SU-DHL-6 (cell line): ENCODE data around the gene CDNF.
A peak's percentile ranks its signal among the peaks of the same experiment; 100 is the strongest.

Experiments used
- H2AFZ ChIP-seq: fragments of 200-600 bp; sonication (generic); 2 replicates; pipeline ENCODE4 v1.6.1; 2014; ENCODE audit warnings: low read depth, mild to moderate bottlenecking, moderate library complexity, mixed read lengths, antibody characterized with exemption, low read length; ENCODE audit not compliant: severe bottlenecking
- H3F3A ChIP-seq: fragments of 200-600 bp; shearing (Covaris generic); 2 replicates; pipeline ENCODE4 v1.6.0; 2016; ENCODE audit warnings: antibody characterized with exemption, mild to moderate bottlenecking; ENCODE audit not compliant: insufficient read depth
- H3K27ac ChIP-seq: fragments of 200-600 bp; sonication (generic); 2 replicates; pipeline ENCODE4 v1.5.1; 2016; ENCODE audit warnings: low read depth, mild to moderate bottlenecking, low read length, moderate library complexity, mixed read lengths
- H3K27me3 ChIP-seq: fragments of 200-600 bp; sonication (generic), shearing (Covaris generic); 2 replicates; pipeline ENCODE4 v1.6.0; 2014; ENCODE audit warnings: mild to moderate bottlenecking, low read length
- H3K36me3 ChIP-seq: fragments of 200-600 bp; sonication (generic); 2 replicates; pipeline ENCODE4 v1.6.1; 2014; ENCODE audit warnings: mild to moderate bottlenecking, low read length, mixed read lengths
- H3K4me2 ChIP-seq: fragments of 300-600, 200-600 bp; shearing (Covaris generic), sonication (generic); 2 replicates; pipeline ENCODE4 v1.6.0; 2014; ENCODE audit warnings: low read length, low read depth, mild to moderate bottlenecking; ENCODE audit not compliant: poor library complexity, severe bottlenecking
- H3K4me3 ChIP-seq: fragments of 200-600 bp; sonication (generic); 2 replicates; pipeline ENCODE4 v1.5.1; 2014; ENCODE audit warnings: antibody characterized with exemption, low read length, mild to moderate bottlenecking, mixed read lengths; ENCODE audit not compliant: insufficient read depth, poor library complexity, severe bottlenecking
- H3K79me2 ChIP-seq: fragments of 200-600 bp; sonication (generic); 2 replicates; pipeline ENCODE4 v1.6.1; 2014; ENCODE audit warnings: mild to moderate bottlenecking, low read length, moderate library complexity; ENCODE audit not compliant: insufficient read depth
- H3K9ac ChIP-seq: fragments of 200-600 bp; sonication (generic); 2 replicates; pipeline ENCODE4 v1.7.0; 2014; ENCODE audit warnings: mild to moderate bottlenecking, low read length
- H3K9me2 ChIP-seq: fragments of 200-600 bp; sonication (generic); replicated peaks from 2 replicates; pipeline ENCODE4 v1.6.1; 2014; ENCODE audit warnings: low read length; ENCODE audit not compliant: insufficient read depth
- H3K9me3 ChIP-seq: fragments of 200-600 bp; sonication (generic); 2 replicates; pipeline ENCODE4 v1.6.1; 2014; ENCODE audit warnings: low read length, mixed read lengths; ENCODE audit not compliant: insufficient read depth
- H4K20me1 ChIP-seq: fragments of 200-600 bp; sonication (generic); 2 replicates; pipeline ENCODE4 v1.6.1; 2014; ENCODE audit warnings: low read depth, mild to moderate bottlenecking, antibody characterized with exemption, low read length, moderate library complexity, mixed read lengths
- EZH2phosphoT487 ChIP-seq: fragments of 200-600 bp; sonication (generic), shearing (Covaris generic); conservative IDR thresholded peaks from 2 replicates; pipeline ENCODE4 v1.6.1; 2018; ENCODE audit warnings: mild to moderate bottlenecking, antibody characterized with exemption, low read length, moderate library complexity, mixed read lengths
- TF ChIP-seq, protein P1 (sequence below): fragments of 200-600 bp; sonication (generic); IDR thresholded peaks from one replicate; pipeline ENCODE4 v1.5.1; 2017; ENCODE audit warnings: antibody characterized with exemption, mild to moderate bottlenecking, low read length, moderate library complexity; ENCODE audit not compliant: insufficient read depth, poor library complexity, severe bottlenecking

CDNF gene

DNA sequence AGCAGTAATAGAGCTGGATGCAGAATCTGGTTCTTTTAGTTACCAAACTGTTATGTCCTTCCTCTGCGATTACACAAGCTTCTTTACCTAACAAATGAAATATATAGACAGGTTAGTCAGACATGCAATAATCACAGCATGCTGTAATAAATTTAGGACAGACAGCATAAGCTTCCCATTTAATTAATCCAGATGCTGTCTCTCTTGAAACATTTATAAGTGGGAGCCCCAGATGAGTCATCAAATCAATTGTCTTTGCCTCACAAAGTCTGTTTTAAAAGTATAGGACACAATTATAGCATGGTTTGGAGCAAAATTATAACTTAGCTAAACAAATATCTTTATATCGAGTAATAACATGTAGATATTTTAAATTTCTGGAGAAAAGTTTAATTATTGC, 1.6 kb downstream of the CDNF start:
- H3K9me3 ChIP-seq = no peaks in the 10 kb centered on the region
- H3K9ac ChIP-seq = no peak overlapping the region
- no peaks in the 10 kb centered on the region for H3F3A ChIP-seq
- TF ChIP-seq, protein P1, sequence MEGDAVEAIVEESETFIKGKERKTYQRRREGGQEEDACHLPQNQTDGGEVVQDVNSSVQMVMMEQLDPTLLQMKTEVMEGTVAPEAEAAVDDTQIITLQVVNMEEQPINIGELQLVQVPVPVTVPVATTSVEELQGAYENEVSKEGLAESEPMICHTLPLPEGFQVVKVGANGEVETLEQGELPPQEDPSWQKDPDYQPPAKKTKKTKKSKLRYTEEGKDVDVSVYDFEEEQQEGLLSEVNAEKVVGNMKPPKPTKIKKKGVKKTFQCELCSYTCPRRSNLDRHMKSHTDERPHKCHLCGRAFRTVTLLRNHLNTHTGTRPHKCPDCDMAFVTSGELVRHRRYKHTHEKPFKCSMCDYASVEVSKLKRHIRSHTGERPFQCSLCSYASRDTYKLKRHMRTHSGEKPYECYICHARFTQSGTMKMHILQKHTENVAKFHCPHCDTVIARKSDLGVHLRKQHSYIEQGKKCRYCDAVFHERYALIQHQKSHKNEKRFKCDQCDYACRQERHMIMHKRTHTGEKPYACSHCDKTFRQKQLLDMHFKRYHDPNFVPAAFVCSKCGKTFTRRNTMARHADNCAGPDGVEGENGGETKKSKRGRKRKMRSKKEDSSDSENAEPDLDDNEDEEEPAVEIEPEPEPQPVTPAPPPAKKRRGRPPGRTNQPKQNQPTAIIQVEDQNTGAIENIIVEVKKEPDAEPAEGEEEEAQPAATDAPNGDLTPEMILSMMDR = no peak
- TF ChIP-seq EZH2phosphoT487 = no peak
- H3K4me2 ChIP-seq = no peak overlapping the region
- H3K9me2 ChIP-seq = no peaks in the 10 kb centered on the region
- no peak overlapping the region for H2AFZ ChIP-seq
- H3K4me3 ChIP-seq = no peak overlapping the region
- peaks cover 2% of the 10 kb centered on the region; the same call in 1 of the 2 replicates for H4K20me1 ChIP-seq
- no peaks in the 10 kb centered on the region for H3K27me3 ChIP-seq
- H3K79me2 ChIP-seq = peaks cover 28% of the 10 kb centered on the region
- H3K27ac ChIP-seq = no peak overlapping the region
- H3K36me3 ChIP-seq = peaks cover 12% of the 10 kb centered on the region

DNA sequence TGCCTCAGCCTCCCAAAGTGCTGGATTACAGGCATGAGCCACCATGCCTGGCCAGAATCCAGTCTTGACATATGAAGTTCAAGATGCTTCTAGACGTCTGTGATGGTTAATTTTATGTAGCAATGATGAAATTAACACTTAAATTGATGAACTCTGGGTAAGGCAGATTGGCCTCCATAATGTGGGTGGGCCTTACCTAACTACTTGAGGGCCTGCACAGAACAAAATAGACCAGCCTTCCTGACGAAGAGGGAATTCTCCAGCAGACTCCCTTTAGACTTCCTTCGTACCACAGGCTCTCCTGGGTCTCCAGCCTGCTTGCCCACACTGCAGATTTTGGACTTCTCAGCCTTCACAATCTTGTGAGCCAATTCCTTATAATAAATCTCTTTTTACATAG, 4.7 kb downstream of the CDNF start:
- H3K79me2 ChIP-seq = no peaks in the 10 kb centered on the region
- no peaks in the 10 kb centered on the region for H3K36me3 ChIP-seq
- H3K9me3 ChIP-seq = no peaks in the 10 kb centered on the region
- no peak for TF ChIP-seq EZH2phosphoT487
- TF ChIP-seq, protein P1 = no peak
- H3K4me2 ChIP-seq = no peak overlapping the region
- H3K27ac ChIP-seq = no peak overlapping the region
- H3K9ac ChIP-seq = no peak overlapping the region
- no peaks in the 10 kb centered on the region for H4K20me1 ChIP-seq
- no peaks in the 10 kb centered on the region for H3K27me3 ChIP-seq
- no peaks in the 10 kb centered on the region for H3F3A ChIP-seq
- no peak overlapping the region for H3K4me3 ChIP-seq
- no peak overlapping the region for H2AFZ ChIP-seq
- no peaks in the 10 kb centered on the region for H3K9me2 ChIP-seq

DNA sequence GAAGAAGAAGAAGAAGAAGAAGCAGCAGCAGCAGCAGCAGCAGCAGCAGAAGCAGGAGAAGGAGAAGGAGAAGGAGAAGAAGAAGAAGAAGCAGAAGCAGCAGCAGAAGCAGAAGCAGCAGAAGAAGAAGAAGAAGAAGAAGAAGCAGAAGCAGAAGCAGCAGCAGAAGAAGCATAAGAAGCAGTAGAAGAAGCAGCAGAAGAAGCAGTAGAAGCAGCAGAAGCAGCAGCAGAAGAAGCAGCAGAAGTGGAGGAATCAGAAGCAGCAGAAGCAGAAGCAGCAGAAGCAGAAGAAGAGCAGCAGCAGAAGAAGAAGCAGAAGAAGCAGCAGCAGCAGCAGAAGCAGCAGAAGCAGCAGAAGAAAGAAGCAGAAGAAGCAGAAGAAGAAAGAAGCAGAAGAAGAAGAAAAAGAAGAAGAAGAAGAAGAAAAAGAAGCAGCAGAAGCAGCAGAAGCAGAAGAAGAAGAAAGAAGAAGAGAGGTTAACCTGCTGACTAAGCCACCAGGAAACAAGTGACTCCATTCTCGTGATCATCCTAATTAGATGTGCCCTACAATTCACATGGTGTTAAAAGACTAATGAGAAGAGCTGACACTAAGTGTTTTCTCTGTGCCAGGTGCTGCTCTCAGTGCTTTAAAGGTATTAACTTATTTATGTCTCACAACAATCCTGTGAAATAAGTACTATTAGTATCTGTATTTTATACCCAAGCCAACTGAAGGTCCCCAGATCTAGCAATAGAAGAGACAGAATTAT, 11.6 kb downstream of the CDNF start:
- no peak overlapping the region for H3K4me3 ChIP-seq
- H3K27ac ChIP-seq = peak overlapping the region; percentile 38
- TF ChIP-seq EZH2phosphoT487 = no peak
- TF ChIP-seq, protein P1 = no peak
- H3K36me3 ChIP-seq = no peaks in the 10 kb centered on the region
- H3K79me2 ChIP-seq = no peaks in the 10 kb centered on the region
- no peaks in the 10 kb centered on the region for H3K9me2 ChIP-seq
- H3K27me3 ChIP-seq = no peaks in the 10 kb centered on the region
- H4K20me1 ChIP-seq = no peaks in the 10 kb centered on the region
- H2AFZ ChIP-seq = no peak overlapping the region
- peak overlapping the region; percentile 17; the same call in 1 of the 2 replicates for H3K9ac ChIP-seq
- peak overlapping the region; percentile 24 for H3K4me2 ChIP-seq
- H3K9me3 ChIP-seq = no peaks in the 10 kb centered on the region
- H3F3A ChIP-seq = peaks cover 11% of the 10 kb centered on the region; the same call in 1 of the 2 replicates
